Measurements from ENCODE around the gene COL4A4. TPM values are rescaled to one million over a fixed set of nuclear protein-coding genes. Genes with fewer than 3 reads are reported as not detected.

The COL4A4 gene
- total RNA-seq, 1 experiment from 2014 or later = 0.17 TPM

GRCh38 chr2:227161947-227162346 lies 2.1 kb downstream of the COL4A4 start:
- no peak for DNase-seq (ENCODE audit: low spot score)

- DNase-seq (ENCODE audit: low spot score) = no peak
Observed at GRCh38 chr2:227160164-227160563, 3.8 kb downstream of the COL4A4 start.

GRCh38 chr2:227154986-227155774 lies 8.8 kb downstream of the COL4A4 start:
- no peak for DNase-seq (ENCODE audit: low spot score)

GRCh38 chr2:227153758-227154486 lies 10.1 kb downstream of the COL4A4 start:
- no peak for DNase-seq (ENCODE audit: low spot score)

- DNase-seq (ENCODE audit: low spot score) = no peak
Observed at GRCh38 chr2:227153307-227153706, 10.7 kb downstream of the COL4A4 start.

- no peak for DNase-seq (ENCODE audit: low spot score)
Observed at GRCh38 chr2:227152093-227152766, 11.8 kb downstream of the COL4A4 start.

GRCh38 chr2:227150222-227150936 lies 13.6 kb downstream of the COL4A4 start:
- DNase-seq (ENCODE audit: low spot score) = no peak

- no peak for DNase-seq (ENCODE audit: low spot score)
Observed at GRCh38 chr2:227148106-227148505, 15.9 kb downstream of the COL4A4 start.

- no peak for DNase-seq (ENCODE audit: low spot score)
Observed at GRCh38 chr2:227147023-227147422, 17.0 kb downstream of the COL4A4 start.

- no peak for DNase-seq (ENCODE audit: low spot score)
Observed at GRCh38 chr2:227146456-227146855, 17.5 kb downstream of the COL4A4 start.

GRCh38 chr2:227143895-227144294 lies 20.1 kb downstream of the COL4A4 start:
- no peak for DNase-seq (ENCODE audit: low spot score)

GRCh38 chr2:227141301-227141700 lies 22.7 kb downstream of the COL4A4 start:
- no peak for DNase-seq (ENCODE audit: low spot score)

GRCh38 chr2:227134591-227134990 lies 29.4 kb downstream of the COL4A4 start:
- DNase-seq (ENCODE audit: low spot score) = no peak

- DNase-seq (ENCODE audit: low spot score) = no peak
Observed at GRCh38 chr2:227132986-227133385, 31.0 kb downstream of the COL4A4 start.

GRCh38 chr2:227130636-227131035 lies 33.4 kb downstream of the COL4A4 start:
- no peak for DNase-seq (ENCODE audit: low spot score)

GRCh38 chr2:227127201-227127600 lies 36.8 kb downstream of the COL4A4 start:
- no peak for DNase-seq (ENCODE audit: low spot score)

GRCh38 chr2:227125506-227125905 lies 38.5 kb downstream of the COL4A4 start:
- DNase-seq (ENCODE audit: low spot score) = no peak

- no peak for DNase-seq (ENCODE audit: low spot score)
Observed at GRCh38 chr2:227124811-227125210, 39.2 kb downstream of the COL4A4 start.

- DNase-seq (ENCODE audit: low spot score) = no peak
Observed at GRCh38 chr2:227123697-227124096, 40.3 kb downstream of the COL4A4 start.

- DNase-seq (ENCODE audit: low spot score) = no peak
Observed at GRCh38 chr2:227118353-227118752, 45.7 kb downstream of the COL4A4 start.

- no peak for DNase-seq (ENCODE audit: low spot score)
Observed at GRCh38 chr2:227117852-227118251, 46.2 kb downstream of the COL4A4 start.

GRCh38 chr2:227117027-227117426 lies 47.0 kb downstream of the COL4A4 start:
- no peak for DNase-seq (ENCODE audit: low spot score)
